H9 (cell line): Measurements from ENCODE around the gene PPP1R26. TPM values are rescaled to one million over a fixed set of nuclear protein-coding genes. Genes with fewer than 3 reads are reported as not detected.
A peak's percentile ranks its signal among the peaks of the same experiment; 100 is the strongest.

Source experiments
- DNase-seq: peaks from one replicate; pipeline ENCODE4 v3.0.0-alpha.2; 2017
- H2AFZ ChIP-seq: one replicate; pipeline ENCODE4 v1.6.1; 2013; ENCODE audit warnings: mild to moderate bottlenecking, low read length, control low read depth, moderate library complexity
- H2AK5ac ChIP-seq: 2 replicates; pipeline ENCODE4 v1.6.1; 2013; ENCODE audit warnings: low read length, control low read depth, mixed read lengths; ENCODE audit not compliant: insufficient read length
- H2BK120ac ChIP-seq: one replicate; pipeline ENCODE4 v1.6.1; 2013; ENCODE audit warnings: low read depth, mild to moderate bottlenecking, low read length, control low read depth, inconsistent platforms; ENCODE audit not compliant: poor library complexity, severe bottlenecking
- H2BK12ac ChIP-seq: 2 replicates; pipeline ENCODE4 v1.6.1; 2013; ENCODE audit warnings: low read length, control low read depth, mixed read lengths, low read depth; ENCODE audit not compliant: insufficient read length
- H2BK15ac ChIP-seq: 2 replicates; pipeline ENCODE4 v1.6.1; 2013; ENCODE audit warnings: low read depth, low read length, control low read depth
- H2BK20ac ChIP-seq: one replicate; pipeline ENCODE4 v1.6.1; 2013; ENCODE audit warnings: low read depth, mild to moderate bottlenecking, low read length, control low read depth, inconsistent platforms; ENCODE audit not compliant: poor library complexity, severe bottlenecking
- H2BK5ac ChIP-seq: 2 replicates; pipeline ENCODE4 v1.6.1; 2013; ENCODE audit warnings: low read length, control low read depth, mixed read lengths; ENCODE audit not compliant: insufficient read length
- H3K14ac ChIP-seq: 2 replicates; pipeline ENCODE4 v1.6.1; 2013; ENCODE audit warnings: low read length, control low read depth; ENCODE audit not compliant: insufficient read depth
- H3K18ac ChIP-seq: 2 replicates; pipeline ENCODE4 v1.6.1; 2013; ENCODE audit warnings: low read depth, mild to moderate bottlenecking, mixed read lengths, low read length, control low read depth; ENCODE audit not compliant: insufficient read length
- H3K23ac ChIP-seq: 2 replicates; pipeline ENCODE4 v1.6.1; 2013; ENCODE audit warnings: low read length, control low read depth, mixed read lengths, low read depth; ENCODE audit not compliant: insufficient read length
- H3K23me2 ChIP-seq: 2 replicates; pipeline ENCODE4 v1.6.1; 2013; ENCODE audit warnings: low read depth, mild to moderate bottlenecking, mixed read lengths, low read length, control low read depth; ENCODE audit not compliant: insufficient read length, poor library complexity, severe bottlenecking
- H3K27ac ChIP-seq: 2 replicates; pipeline ENCODE4 v1.5.1; 2013; ENCODE audit warnings: low read length, control low read depth, mixed read lengths, low read depth; ENCODE audit not compliant: insufficient read length
- H3K27me3 ChIP-seq: 2 replicates; pipeline ENCODE4 v1.6.1; 2013; ENCODE audit warnings: low read length, control low read depth, inconsistent platforms; ENCODE audit not compliant: insufficient read depth
- H3K4ac ChIP-seq: 2 replicates; pipeline ENCODE4 v1.6.1; 2013; ENCODE audit warnings: low read depth, mild to moderate bottlenecking, control low read depth, inconsistent platforms, low read length, moderate library complexity
- H3K4me1 ChIP-seq: 2 replicates; pipeline ENCODE4 v1.6.1; 2013; ENCODE audit warnings: low read length, control low read depth, inconsistent platforms; ENCODE audit not compliant: insufficient read depth
- H3K4me2 ChIP-seq: 2 replicates; pipeline ENCODE4 v1.6.1; 2013; ENCODE audit warnings: low read length, control low read depth, mixed read lengths; ENCODE audit not compliant: insufficient read length, insufficient read depth
- H3K56ac ChIP-seq: 2 replicates; pipeline ENCODE4 v1.6.1; 2013; ENCODE audit warnings: low read depth, mild to moderate bottlenecking, mixed read lengths, low read length, control low read depth; ENCODE audit not compliant: insufficient read length
- H3K79me1 ChIP-seq: 2 replicates; pipeline ENCODE4 v1.6.1; 2013; ENCODE audit warnings: low read depth, mild to moderate bottlenecking, moderate library complexity, low read length, control low read depth, inconsistent platforms; ENCODE audit not compliant: insufficient read depth, poor library complexity, severe bottlenecking
- H3K79me2 ChIP-seq: 2 replicates; pipeline ENCODE4 v1.6.1; 2013; ENCODE audit warnings: low read length, control low read depth, inconsistent platforms; ENCODE audit not compliant: insufficient read depth
- H3K9ac ChIP-seq: 2 replicates; pipeline ENCODE4 v1.6.1; 2013; ENCODE audit warnings: low read length, control low read depth, mixed read lengths; ENCODE audit not compliant: insufficient read length; ENCODE audit errors: extremely low read depth
- H3K9me3 ChIP-seq: one replicate; pipeline ENCODE4 v1.6.1; 2013; ENCODE audit warnings: low read depth, low read length, inconsistent platforms; ENCODE audit not compliant: control insufficient read depth
- H3T11ph ChIP-seq: one replicate; pipeline ENCODE4 v1.6.1; 2013; ENCODE audit warnings: mild to moderate bottlenecking, low read length, control low read depth, inconsistent platforms
- H4K20me1 ChIP-seq: one replicate; pipeline ENCODE4 v1.6.1; 2013; ENCODE audit not compliant: control insufficient read depth, insufficient read length, insufficient read depth
- H4K5ac ChIP-seq: 2 replicates; pipeline ENCODE4 v1.6.1; 2013; ENCODE audit warnings: low read depth, mild to moderate bottlenecking, mixed read lengths, low read length, control low read depth; ENCODE audit not compliant: insufficient read length
- H4K8ac ChIP-seq: replicated peaks from 2 replicates; pipeline ENCODE4 v1.6.1; 2013; ENCODE audit warnings: low read length, control low read depth, mixed read lengths, low read depth; ENCODE audit not compliant: insufficient read length
- H4K91ac ChIP-seq: 2 replicates; pipeline ENCODE4 v1.6.1; 2013; ENCODE audit warnings: low read depth, mild to moderate bottlenecking, moderate library complexity, mixed read lengths, low read length, control low read depth; ENCODE audit not compliant: insufficient read length
- H3K27ac Mint-ChIP-seq, 3 experiments: 2 replicates in 2 of 3; 3 replicates in 1 of 3; pipeline ENCODE4 v1.8.0; 2020 to 2021; ENCODE audit warnings: mixed read lengths in 3 of 3, mild to moderate bottlenecking in 1 of 3, moderate library complexity in 1 of 3
- H3K27me3 Mint-ChIP-seq: 2 replicates; pipeline ENCODE4 v1.8.0; 2021; ENCODE audit warnings: low read depth, mild to moderate bottlenecking, moderate library complexity, mixed read lengths
- H3K36me3 Mint-ChIP-seq, 3 experiments: 2 replicates in 2 of 3; 3 replicates in 1 of 3; pipeline ENCODE4 v1.8.0; 2020 to 2021; ENCODE audit warnings: low read depth in 3 of 3, mixed read lengths in 3 of 3; ENCODE audit not compliant: insufficient read depth in 1 of 3
- H3K4me1 Mint-ChIP-seq, 2 experiments: 2 replicates each; pipeline ENCODE4 v1.8.0; 2020; ENCODE audit warnings: mixed read lengths in 2 of 2
- H3K4me3 Mint-ChIP-seq, 2 experiments: 2 replicates in 1 of 2; 3 replicates in 1 of 2; pipeline ENCODE4 v1.8.0; 2020 to 2021; ENCODE audit warnings: mild to moderate bottlenecking in 2 of 2, mixed read lengths in 2 of 2, moderate library complexity in 1 of 2
- H3K9me3 Mint-ChIP-seq, 2 experiments: 2 replicates in 1 of 2; 3 replicates in 1 of 2; pipeline ENCODE4 v1.8.0; 2020; ENCODE audit warnings: mild to moderate bottlenecking in 2 of 2, mixed read lengths in 2 of 2, moderate library complexity in 1 of 2
- WGBS: extraction: QIAGEN DNeasy Blood & Tissue Kit; methylation state at CpG from one replicate; pipeline ENCODE4 v1.1.7; 2013; ENCODE audit warnings: missing lambda C conversion rate, low lambda C conversion rate, mixed read lengths; ENCODE audit not compliant: insufficient read length; ENCODE audit errors: extremely low coverage; 5-methylcytosine and 5-hydroxymethylcytosine counted together
- total RNA-seq: library from RNA; stranded (reverse); gene quantifications from 2 replicates; pipeline ENCODE4 v1.2.1, GENCODE V29; 2021
- TF ChIP-seq, protein P1 (sequence below): fragments of 200-600 bp; sonication (generic); conservative IDR thresholded peaks from 3 replicates; pipeline ENCODE4 v1.8.0; 2021; ENCODE audit warnings: antibody characterized with exemption, mild to moderate bottlenecking

PPP1R26 gene
- total RNA-seq, 1 experiment from 2014 or later: 38.0 TPM

DNA sequence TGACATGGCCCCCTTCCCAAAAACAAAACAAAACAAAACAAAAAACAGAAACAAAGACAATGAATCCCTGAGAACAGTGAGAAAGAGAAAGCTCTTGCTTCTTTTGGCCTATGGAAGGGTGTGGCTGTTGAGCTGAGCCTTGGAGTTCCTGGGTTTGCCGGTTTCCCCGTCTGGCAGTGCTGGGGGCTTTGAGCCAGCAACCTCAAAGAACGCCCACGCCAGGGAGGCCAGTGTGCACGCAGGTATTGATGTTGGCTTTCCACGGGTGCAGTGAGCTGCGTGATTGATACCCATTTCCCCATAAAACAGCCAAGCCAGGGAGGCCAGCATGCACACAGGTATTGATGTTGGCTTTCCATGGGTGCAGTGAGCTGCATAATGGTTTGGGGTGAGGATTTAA, 33.3 kb downstream of the PPP1R26 start:
- Histone ChIP-seq H4K91ac (no peak overlapping the region), H3K56ac (no peak overlapping the region), H3K18ac (no peak overlapping the region), H3T11ph (no peak overlapping the region), H3K9me3 (no peaks in the 10 kb centered on the region), H4K5ac (no peak overlapping the region), H2BK15ac (no peak overlapping the region), H3K23me2 (no peaks in the 10 kb centered on the region), H2BK12ac (no peak overlapping the region), H3K79me2 (no peaks in the 10 kb centered on the region), H3K4me2 (no peak overlapping the region), H2BK120ac (no peak overlapping the region), H3K14ac (no peak overlapping the region), H3K79me1 (no peaks in the 10 kb centered on the region), H4K8ac (no peak overlapping the region), H3K4me1 (0 out of 2 replicates have a peak, but pooled peaks cover 2% of the 10 kb centered on the region), H3K23ac (no peak overlapping the region), H4K20me1 (no peaks in the 10 kb centered on the region), H3K4ac (no peak overlapping the region), H3K27ac (no peak overlapping the region), H2BK20ac (no peak overlapping the region), H3K27me3 (no peaks in the 10 kb centered on the region), H2AK5ac (no peak overlapping the region), H3K9ac (no peak overlapping the region), H2BK5ac (no peak overlapping the region), H2AFZ (no peak overlapping the region)
- Mint-ChIP-seq H3K4me1 (peaks cover 3 to 11% of the 10 kb centered on the region in 2 experiments; a peak in 1 of 4 replicates), H3K4me3 (no peak overlapping the region), H3K36me3 (no peaks in the 10 kb centered on the region), H3K9me3 (no peaks in the 10 kb centered on the region), H3K27me3 (no peaks in the 10 kb centered on the region), H3K27ac (peak overlapping the region in 2 of 3 experiments; percentile 5; a peak in 1 of 7 replicates)
- DNase-seq: peak; percentile 10
- no CpG with 5 or more reads among the region's 7 CpGs for WGBS
- TF ChIP-seq, protein P1, sequence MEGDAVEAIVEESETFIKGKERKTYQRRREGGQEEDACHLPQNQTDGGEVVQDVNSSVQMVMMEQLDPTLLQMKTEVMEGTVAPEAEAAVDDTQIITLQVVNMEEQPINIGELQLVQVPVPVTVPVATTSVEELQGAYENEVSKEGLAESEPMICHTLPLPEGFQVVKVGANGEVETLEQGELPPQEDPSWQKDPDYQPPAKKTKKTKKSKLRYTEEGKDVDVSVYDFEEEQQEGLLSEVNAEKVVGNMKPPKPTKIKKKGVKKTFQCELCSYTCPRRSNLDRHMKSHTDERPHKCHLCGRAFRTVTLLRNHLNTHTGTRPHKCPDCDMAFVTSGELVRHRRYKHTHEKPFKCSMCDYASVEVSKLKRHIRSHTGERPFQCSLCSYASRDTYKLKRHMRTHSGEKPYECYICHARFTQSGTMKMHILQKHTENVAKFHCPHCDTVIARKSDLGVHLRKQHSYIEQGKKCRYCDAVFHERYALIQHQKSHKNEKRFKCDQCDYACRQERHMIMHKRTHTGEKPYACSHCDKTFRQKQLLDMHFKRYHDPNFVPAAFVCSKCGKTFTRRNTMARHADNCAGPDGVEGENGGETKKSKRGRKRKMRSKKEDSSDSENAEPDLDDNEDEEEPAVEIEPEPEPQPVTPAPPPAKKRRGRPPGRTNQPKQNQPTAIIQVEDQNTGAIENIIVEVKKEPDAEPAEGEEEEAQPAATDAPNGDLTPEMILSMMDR: no peak
